ENCODE measurements around the gene CAMTA1.

DNA sequence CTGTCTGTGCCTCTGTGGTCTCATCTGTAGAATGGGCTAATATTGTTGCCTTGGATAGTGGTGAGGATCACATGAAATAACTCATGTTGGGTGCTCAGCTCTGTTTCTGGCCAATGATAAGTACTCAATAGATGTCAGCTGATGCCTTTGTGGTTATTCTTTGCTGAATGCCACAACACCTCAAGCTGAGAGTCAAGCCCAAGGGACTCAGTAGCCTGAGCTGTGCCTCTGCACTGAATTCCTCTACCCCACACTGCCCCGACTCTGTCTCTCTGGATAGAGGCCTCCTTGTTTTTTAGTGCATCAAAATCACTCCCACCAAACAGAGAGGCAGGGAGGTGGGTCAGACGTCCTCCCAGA, 789.8 kb downstream of the CAMTA1 start:
- TF ChIP-seq, protein P1, sequence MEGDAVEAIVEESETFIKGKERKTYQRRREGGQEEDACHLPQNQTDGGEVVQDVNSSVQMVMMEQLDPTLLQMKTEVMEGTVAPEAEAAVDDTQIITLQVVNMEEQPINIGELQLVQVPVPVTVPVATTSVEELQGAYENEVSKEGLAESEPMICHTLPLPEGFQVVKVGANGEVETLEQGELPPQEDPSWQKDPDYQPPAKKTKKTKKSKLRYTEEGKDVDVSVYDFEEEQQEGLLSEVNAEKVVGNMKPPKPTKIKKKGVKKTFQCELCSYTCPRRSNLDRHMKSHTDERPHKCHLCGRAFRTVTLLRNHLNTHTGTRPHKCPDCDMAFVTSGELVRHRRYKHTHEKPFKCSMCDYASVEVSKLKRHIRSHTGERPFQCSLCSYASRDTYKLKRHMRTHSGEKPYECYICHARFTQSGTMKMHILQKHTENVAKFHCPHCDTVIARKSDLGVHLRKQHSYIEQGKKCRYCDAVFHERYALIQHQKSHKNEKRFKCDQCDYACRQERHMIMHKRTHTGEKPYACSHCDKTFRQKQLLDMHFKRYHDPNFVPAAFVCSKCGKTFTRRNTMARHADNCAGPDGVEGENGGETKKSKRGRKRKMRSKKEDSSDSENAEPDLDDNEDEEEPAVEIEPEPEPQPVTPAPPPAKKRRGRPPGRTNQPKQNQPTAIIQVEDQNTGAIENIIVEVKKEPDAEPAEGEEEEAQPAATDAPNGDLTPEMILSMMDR (IDR thresholded peaks at IDR 0.05; ENCODE audit: low read depth, low read length, missing input control), result no peak
- TF ChIP-seq TAF1 (conservative IDR thresholded peaks at IDR 0.05) (no peak), JUND (IDR thresholded peaks at IDR 0.05) (no peak), YY1 (IDR thresholded peaks at IDR 0.05) (no peak), GABPA (IDR thresholded peaks at IDR 0.05 in 1 of 2, conservative IDR thresholded peaks at IDR 0.05 in 1 of 2) (no peak), HNF4A (conservative IDR thresholded peaks at IDR 0.05) (no peak), EGR1 (IDR thresholded peaks at IDR 0.05; ENCODE audit: low read depth in 2 of 2) (no peak), NR2F2 (IDR thresholded peaks at IDR 0.05) (no peak), RAD21 (IDR thresholded peaks at IDR 0.05) (no peak), REST (IDR thresholded peaks at IDR 0.05) (no peak), FOXA1 (IDR thresholded peaks at IDR 0.05) (no peak), RXRA (IDR thresholded peaks at IDR 0.05) (no peak)
- TF ChIP-seq, protein P2, sequence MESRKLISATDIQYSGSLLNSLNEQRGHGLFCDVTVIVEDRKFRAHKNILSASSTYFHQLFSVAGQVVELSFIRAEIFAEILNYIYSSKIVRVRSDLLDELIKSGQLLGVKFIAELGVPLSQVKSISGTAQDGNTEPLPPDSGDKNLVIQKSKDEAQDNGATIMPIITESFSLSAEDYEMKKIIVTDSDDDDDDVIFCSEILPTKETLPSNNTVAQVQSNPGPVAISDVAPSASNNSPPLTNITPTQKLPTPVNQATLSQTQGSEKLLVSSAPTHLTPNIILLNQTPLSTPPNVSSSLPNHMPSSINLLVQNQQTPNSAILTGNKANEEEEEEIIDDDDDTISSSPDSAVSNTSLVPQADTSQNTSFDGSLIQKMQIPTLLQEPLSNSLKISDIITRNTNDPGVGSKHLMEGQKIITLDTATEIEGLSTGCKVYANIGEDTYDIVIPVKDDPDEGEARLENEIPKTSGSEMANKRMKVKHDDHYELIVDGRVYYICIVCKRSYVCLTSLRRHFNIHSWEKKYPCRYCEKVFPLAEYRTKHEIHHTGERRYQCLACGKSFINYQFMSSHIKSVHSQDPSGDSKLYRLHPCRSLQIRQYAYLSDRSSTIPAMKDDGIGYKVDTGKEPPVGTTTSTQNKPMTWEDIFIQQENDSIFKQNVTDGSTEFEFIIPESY (IDR thresholded peaks at IDR 0.05), result no peak

All from liver (tissue), 3 donors.